Fibroblast of gingiva (primary cell): ENCODE measurements around the gene DCTN3.

Source experiments
- DNase-seq: peaks from one replicate; pipeline ENCODE4 v3.0.0-alpha.2; 2011; ENCODE audit warnings: low read depth

DCTN3 gene

GRCh38 chr9:34590381-34591247, 29.7 kb downstream of the DCTN3 start:
- DNase-seq = no peak

GRCh38 chr9:34589636-34590380, 30.5 kb downstream of the DCTN3 start, which contains the start of gene CNTFR:
Gene CNTFR, minus strand, starts transcription at chr9:34589724. Its CDS starts 20,743 bp downstream, at chr9:34568981.
- DNase-seq = no peak

DNA sequence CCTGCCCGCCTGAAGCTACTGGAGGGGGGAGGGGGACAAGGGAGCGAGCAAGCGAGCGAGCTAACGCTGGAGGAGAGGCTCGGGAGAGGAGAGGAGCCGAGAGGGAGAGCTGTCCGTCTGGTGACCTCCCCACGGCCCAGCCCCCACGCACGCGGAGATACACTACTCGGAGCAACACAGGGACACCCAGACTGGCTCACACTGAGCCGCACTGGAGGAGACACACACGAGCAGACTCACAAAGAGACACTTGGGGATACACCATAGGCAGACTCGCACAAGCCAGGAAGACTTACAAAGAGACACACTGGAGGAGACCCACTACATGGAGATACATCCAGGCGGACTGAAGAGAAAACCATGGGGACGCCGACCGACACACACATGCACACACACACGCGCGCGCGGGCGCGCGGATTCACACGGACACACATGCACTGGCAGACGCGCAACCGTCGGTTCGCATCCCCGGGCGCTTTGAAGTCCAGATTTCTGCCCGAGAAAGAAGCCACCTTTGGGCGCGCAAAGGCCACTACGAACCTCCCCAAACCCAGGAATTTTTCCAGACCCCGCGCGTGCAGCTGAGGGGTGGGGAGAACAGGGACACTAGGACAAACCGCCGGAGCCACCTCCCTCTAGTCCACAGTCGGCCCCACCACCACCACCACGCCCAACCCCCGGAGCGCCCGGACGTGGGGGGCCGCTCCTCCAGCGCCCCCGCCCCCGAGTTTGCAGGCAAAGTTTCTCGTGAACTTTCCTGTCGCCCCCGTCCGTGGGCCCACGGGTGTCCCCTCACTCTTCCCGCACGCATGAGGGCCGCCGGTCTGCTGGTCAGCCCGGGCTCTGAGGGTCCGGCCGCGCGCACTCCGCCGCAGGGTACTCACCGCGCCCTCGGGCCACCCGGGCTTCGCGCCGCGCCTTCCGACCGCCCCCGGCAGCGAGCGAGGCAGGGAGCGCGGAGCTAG, 31.3 kb downstream of the DCTN3 start:
- no peak for DNase-seq

GRCh38 chr9:34587271-34587670, 33.0 kb downstream of the DCTN3 start:
- no peak for DNase-seq

- no peak for DNase-seq
Observed at GRCh38 chr9:34585946-34586669, 34.2 kb downstream of the DCTN3 start.

GRCh38 chr9:34584970-34585369, 35.3 kb downstream of the DCTN3 start:
- no peak for DNase-seq

DNA sequence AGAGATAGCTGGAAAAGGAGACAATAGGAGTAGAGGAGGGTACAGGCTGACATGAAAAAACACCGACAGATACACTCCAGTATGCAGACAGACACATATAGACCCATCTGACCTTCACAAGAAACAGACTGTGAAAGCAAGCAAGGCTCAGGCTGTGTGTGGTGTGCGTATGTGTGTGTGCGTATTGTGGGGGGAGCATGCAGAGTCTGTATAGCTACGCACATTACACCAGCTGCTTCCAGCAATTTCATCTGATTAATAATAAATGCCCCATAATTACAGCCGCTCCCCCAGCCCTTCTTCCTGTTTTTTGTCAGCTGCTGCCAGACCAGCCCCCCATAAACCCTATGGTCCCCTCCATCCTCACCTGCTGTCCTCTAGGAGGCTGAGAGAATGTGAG, 37.5 kb downstream of the DCTN3 start:
- no peak for DNase-seq

DNA sequence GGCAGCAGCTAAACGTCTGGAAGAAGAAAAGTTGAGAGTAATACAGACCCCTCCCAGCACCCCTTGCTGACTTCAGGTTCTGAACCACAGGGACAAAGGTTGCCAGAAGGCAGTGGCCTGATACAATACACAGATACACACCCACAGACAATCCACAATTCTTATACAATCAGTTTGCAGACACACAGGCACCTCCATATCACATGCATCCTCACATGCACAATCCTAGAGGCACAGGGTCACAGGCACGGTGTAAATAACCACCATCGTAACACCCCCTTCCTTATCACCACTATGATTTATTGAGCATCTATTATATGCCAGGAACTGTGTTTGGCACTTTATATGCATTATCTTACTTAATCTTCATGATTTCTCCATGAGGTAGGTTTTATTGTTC, 39.0 kb downstream of the DCTN3 start:
- no peak for DNase-seq

GRCh38 chr9:34580358-34580757, 39.9 kb downstream of the DCTN3 start:
- no peak for DNase-seq

GRCh38 chr9:34579808-34580163, 40.5 kb downstream of the DCTN3 start:
- no peak for DNase-seq

- DNase-seq = no peak
Observed at GRCh38 chr9:34579104-34579807, 41.0 kb downstream of the DCTN3 start.

DNA sequence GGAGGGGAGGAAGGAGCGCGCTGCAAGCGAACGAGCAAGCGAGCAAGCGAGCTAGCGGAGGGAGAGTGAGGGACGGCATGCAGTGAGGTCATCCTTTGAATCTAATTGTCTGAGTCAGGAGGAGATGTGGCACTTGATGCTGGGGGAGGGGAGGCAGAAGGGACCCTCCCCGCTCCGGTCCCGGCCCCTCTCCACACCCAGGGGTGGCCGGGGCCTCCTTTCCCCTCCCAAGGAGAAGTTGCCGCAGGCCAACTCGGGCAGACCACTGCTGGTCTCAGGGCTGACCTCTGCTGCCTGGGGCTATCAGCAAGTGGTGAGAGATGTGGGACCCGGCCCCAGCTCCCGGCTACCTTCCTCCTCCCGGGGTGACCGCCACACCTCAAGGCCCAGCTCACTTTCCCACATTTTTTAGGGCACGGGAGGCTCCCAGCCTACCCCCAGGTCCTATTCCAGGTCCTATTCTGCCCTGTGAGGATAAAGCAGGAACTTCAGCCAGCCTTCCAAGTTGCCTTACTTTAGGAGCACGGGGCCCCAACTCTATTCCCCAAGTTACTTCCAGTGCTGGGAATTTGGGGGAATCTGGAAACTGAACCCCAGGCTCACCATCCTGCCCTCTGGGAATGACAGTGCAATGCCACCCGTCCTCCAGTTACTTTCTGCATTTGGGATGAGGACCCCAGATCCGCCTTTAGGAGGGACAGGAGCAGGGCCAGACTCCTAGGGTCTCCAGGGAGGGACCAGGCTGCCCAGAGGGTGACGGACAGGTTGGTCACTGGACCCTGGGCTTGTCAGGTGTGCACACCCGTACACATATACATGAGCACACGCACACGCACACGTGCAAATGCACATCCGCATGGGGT, 41.8 kb downstream of the DCTN3 start:
- DNase-seq = peak; percentile 10

DNA sequence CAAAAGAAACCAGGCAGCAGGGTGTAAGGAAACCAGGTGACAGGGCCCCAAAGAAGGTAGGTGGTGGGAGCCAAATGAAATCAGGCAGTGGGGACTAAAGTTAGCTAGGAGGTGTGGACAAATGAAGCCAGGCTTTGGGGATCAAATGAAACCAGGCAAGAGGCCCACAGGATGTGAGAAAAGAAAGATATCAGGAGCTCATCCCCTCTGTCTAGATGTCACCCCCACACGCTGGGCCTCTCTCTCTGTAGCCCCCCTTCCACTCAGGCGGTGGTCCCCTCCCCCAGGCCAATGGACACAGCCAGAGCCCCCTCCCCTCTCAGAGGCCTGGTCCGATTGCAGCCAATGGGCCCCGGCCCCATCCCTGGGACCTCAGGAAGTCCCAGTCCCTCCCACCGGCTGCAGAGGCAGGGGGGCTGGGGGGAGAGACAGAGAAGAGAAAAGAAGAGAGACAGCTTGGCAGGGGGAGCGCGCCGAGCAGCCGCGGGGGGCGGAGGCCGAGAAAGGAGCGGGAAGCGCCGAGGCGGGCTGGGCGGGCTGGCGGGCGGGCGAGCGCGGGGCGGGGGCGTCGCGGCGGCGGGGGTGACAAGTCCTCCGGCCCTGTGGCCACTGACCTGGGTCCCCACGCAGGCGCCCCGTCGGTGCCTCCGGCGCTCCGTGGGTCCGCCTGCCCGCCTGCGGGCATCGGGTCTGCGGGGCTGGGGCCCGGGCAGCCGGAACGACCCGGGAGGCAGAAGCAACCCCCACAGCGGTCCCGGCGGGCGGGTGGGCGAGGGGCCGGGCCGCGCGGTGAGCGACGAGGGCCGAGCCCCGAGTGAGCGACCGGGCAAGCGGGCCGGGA, 42.7 kb downstream of the DCTN3 start:
- no peak for DNase-seq

- DNase-seq = no peak
Observed at GRCh38 chr9:34576597-34577399, 43.5 kb downstream of the DCTN3 start.

- no peak for DNase-seq
Observed at GRCh38 chr9:34575862-34576596, 44.3 kb downstream of the DCTN3 start.

- DNase-seq = no peak
Observed at GRCh38 chr9:34575241-34575640, 45.1 kb downstream of the DCTN3 start.

GRCh38 chr9:34574571-34574970, 45.7 kb downstream of the DCTN3 start:
- no peak for DNase-seq
